Measurements from ENCODE around the gene ESPNL.

ESPNL gene

DNA sequence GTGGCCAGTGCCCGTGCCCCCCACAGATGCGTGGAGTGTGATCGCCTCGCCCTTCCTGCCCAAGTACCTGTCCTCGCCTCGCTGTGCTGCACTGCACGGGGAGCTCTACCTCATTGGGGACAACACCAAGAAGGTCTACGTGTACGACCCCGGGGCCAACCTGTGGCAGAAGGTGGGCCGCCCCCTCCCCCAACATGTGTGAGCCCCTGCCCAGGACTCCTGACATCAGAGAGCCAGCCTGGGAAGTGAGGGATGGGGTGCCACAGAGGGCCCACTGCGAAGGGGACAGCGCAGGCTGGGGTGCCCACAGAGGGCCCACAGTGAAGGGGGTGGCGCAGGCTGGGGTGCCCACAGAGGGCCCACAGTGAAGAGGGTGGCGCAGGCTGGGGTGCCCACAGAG is 48.8 kb downstream of the ESPNL start:
- peaks cover 6% of the 10 kb centered on the region for H3K4me1 ChIP-seq (ENCODE audit: control insufficient read depth, low read length)
- H3K9me2 ChIP-seq (replicated peaks; ENCODE audit: control insufficient read depth, low read length): no peaks in the 10 kb centered on the region
- no peaks in the 10 kb centered on the region for H3K27me3 ChIP-seq (ENCODE audit: control insufficient read depth, low read length)
- no peaks in the 10 kb centered on the region for H3F3A ChIP-seq (ENCODE audit: control insufficient read depth, insufficient read depth)
- H3K9me3 ChIP-seq (ENCODE audit: control insufficient read depth, insufficient read depth, low read length): no peaks in the 10 kb centered on the region
- no peak overlapping the region for H3K4me3 ChIP-seq (ENCODE audit: low read length)
- TF ChIP-seq, protein P1, sequence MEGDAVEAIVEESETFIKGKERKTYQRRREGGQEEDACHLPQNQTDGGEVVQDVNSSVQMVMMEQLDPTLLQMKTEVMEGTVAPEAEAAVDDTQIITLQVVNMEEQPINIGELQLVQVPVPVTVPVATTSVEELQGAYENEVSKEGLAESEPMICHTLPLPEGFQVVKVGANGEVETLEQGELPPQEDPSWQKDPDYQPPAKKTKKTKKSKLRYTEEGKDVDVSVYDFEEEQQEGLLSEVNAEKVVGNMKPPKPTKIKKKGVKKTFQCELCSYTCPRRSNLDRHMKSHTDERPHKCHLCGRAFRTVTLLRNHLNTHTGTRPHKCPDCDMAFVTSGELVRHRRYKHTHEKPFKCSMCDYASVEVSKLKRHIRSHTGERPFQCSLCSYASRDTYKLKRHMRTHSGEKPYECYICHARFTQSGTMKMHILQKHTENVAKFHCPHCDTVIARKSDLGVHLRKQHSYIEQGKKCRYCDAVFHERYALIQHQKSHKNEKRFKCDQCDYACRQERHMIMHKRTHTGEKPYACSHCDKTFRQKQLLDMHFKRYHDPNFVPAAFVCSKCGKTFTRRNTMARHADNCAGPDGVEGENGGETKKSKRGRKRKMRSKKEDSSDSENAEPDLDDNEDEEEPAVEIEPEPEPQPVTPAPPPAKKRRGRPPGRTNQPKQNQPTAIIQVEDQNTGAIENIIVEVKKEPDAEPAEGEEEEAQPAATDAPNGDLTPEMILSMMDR (IDR thresholded peaks at IDR 0.05; ENCODE audit: low read depth, low read length, poor library complexity, severe bottlenecking): no peak
- no peak for TF ChIP-seq EZH2phosphoT487 (IDR thresholded peaks at IDR 0.05; ENCODE audit: borderline replicate concordance, low read length)
- no peaks in the 10 kb centered on the region for H3K36me3 ChIP-seq (ENCODE audit: control insufficient read depth, low read length)
- no peaks in the 10 kb centered on the region for H3K79me2 ChIP-seq (ENCODE audit: control insufficient read depth, low read length)
- H4K20me1 ChIP-seq (ENCODE audit: control insufficient read depth, insufficient read depth, low read depth, low read length): no peaks in the 10 kb centered on the region
- H3K4me2 ChIP-seq (ENCODE audit: low read length): no peak overlapping the region
- no peak overlapping the region for H3K27ac ChIP-seq (ENCODE audit: low read depth, low read length)

DNA sequence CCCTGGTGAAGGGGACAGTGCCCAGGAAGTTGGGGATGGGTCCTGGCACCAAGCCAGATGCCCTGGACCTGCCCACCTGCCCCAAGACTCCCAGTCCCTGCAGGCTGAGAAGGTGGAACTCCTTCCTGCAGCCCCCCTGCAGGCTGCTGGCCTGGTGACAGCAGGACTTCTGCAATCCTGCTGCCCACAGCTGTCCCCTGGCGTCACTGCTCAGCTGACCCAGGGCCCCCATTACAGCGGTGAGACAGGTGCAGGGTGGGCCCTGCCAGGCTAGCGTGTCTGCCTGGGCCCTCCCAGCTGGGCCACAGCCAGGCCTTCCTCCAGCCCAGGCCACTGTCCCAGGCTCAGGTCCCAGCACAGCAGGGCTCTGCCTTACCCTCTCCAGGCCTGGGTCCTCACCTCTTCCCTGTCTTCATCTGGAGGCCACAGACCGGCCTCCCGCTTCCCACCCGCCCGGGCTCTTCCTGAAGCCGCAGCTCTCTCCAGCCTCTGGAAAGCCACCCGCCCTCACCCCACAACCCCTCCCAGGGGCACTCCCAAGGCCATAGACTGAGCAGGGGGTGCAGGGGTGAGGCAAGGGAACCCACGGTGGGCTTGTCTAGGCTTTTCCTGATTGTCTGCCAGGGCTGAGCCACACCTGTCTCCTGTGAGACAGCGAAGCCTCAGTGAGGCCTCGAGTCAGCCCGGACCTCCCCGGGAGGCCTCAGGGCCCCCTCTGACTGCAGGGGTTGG is 49.9 kb downstream of the ESPNL start:
- Histone ChIP-seq H3F3A (ENCODE audit: control insufficient read depth, insufficient read depth) (no peaks in the 10 kb centered on the region), H4K20me1 (ENCODE audit: control insufficient read depth, insufficient read depth, low read depth, low read length) (no peaks in the 10 kb centered on the region), H3K4me2 (ENCODE audit: low read length) (no peak overlapping the region), H3K27me3 (ENCODE audit: control insufficient read depth, low read length) (no peaks in the 10 kb centered on the region), H3K79me2 (ENCODE audit: control insufficient read depth, low read length) (no peaks in the 10 kb centered on the region), H3K9me3 (ENCODE audit: control insufficient read depth, insufficient read depth, low read length) (no peaks in the 10 kb centered on the region; the same call in 1 of the 2 replicates), H3K4me1 (ENCODE audit: control insufficient read depth, low read length) (peaks cover 6% of the 10 kb centered on the region), H3K4me3 (ENCODE audit: low read length) (no peak overlapping the region), H3K27ac (ENCODE audit: low read depth, low read length) (no peak overlapping the region), H3K9me2 (replicated peaks; ENCODE audit: control insufficient read depth, low read length) (no peaks in the 10 kb centered on the region), H3K36me3 (ENCODE audit: control insufficient read depth, low read length) (no peaks in the 10 kb centered on the region)
- TF ChIP-seq EZH2phosphoT487 (IDR thresholded peaks at IDR 0.05; ENCODE audit: borderline replicate concordance, low read length): no peak
- TF ChIP-seq, protein P1 (IDR thresholded peaks at IDR 0.05; ENCODE audit: low read depth, low read length, poor library complexity, severe bottlenecking): no peak

DNA sequence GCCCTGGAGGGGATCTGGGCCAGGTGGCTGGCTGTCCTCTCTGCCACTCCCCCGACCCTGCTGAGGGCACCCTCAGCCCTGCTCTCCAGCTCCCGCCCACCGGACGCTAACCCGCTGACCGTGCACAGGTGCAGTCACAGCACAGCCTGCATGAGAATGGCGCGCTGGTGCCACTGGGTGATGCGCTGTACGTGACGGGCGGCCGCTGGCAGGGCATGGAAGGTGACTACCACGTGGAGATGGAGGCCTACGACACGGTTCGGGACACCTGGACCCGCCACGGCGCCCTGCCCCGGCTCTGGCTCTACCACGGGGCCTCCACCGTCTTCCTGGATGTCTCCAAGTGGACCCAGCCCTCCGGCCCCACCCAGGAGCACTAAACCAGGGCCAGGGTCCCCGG is 50.5 kb downstream of the ESPNL start:
- H4K20me1 ChIP-seq (ENCODE audit: control insufficient read depth, insufficient read depth, low read depth, low read length): no peaks in the 10 kb centered on the region
- peaks cover 6% of the 10 kb centered on the region for H3K4me1 ChIP-seq (ENCODE audit: control insufficient read depth, low read length)
- no peaks in the 10 kb centered on the region for H3K36me3 ChIP-seq (ENCODE audit: control insufficient read depth, low read length)
- no peaks in the 10 kb centered on the region for H3K9me2 ChIP-seq (replicated peaks; ENCODE audit: control insufficient read depth, low read length)
- TF ChIP-seq, protein P1 (IDR thresholded peaks at IDR 0.05; ENCODE audit: low read depth, low read length, poor library complexity, severe bottlenecking): no peak
- no peak for TF ChIP-seq EZH2phosphoT487 (IDR thresholded peaks at IDR 0.05; ENCODE audit: borderline replicate concordance, low read length)
- H3K9me3 ChIP-seq (ENCODE audit: control insufficient read depth, insufficient read depth, low read length): no peaks in the 10 kb centered on the region; the same call in 1 of the 2 replicates
- H3K4me3 ChIP-seq (ENCODE audit: low read length): no peak overlapping the region
- H3K27me3 ChIP-seq (ENCODE audit: control insufficient read depth, low read length): no peaks in the 10 kb centered on the region
- H3K4me2 ChIP-seq (ENCODE audit: low read length): no peak overlapping the region
- H3K79me2 ChIP-seq (ENCODE audit: control insufficient read depth, low read length): no peaks in the 10 kb centered on the region
- H3F3A ChIP-seq (ENCODE audit: control insufficient read depth, insufficient read depth): no peaks in the 10 kb centered on the region
- no peak overlapping the region for H3K27ac ChIP-seq (ENCODE audit: low read depth, low read length)

Data from DOHH2 (cell line).